GM12873 (cell line): ENCODE data around the gene ANKRD44.
A peak's percentile ranks its signal among the peaks of the same experiment; 100 is the strongest.

ENCODE experiments used
- TF ChIP-seq, protein P1 (sequence below): IDR thresholded peaks from 2 replicates; pipeline ENCODE4 v1.5.1; 2012; ENCODE audit warnings: low read depth, mild to moderate bottlenecking, moderate library complexity, low read length, control low read depth; ENCODE audit not compliant: insufficient read depth; ENCODE audit errors: missing control alignments

ANKRD44 gene

DNA sequence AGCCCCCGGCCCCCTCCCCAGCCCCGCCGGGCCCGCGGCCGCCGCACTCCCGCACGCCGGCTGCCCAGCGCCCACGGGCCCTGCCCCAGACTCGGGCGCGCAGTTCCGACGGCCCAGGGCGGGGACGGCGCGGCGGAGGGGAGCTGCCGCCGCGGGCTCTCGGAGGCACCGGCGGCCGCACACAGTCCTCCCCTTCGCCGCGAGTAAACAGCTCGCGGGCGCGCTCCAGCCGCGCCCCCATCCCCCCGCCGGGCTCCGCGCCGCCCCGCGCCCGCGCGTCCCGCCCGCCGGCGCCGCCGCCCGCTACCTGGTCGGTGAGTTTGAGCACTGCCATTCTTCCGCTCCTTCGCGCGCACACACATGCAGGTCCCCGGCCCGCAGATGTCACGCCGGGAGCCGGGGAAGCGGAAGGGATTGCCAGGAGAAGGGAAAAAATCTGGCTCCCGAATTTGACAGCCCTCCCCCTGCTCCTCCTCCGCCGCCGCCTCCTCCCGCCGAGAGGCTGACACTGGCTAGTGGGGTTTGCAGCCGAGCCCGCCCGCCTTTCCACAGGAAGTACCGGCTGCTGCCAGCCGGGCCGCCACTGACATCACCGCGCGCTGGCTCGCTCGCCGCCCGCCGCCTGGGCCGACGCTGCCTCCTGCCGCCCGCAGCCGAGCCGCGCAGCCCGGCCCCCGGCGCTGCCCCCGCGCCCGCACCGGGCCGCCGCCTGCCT, at the start of gene ANKRD44:
TSS of gene ANKRD44 (minus strand) at position 510 of the 715 bp plus-strand sequence. CDS start at position 334, 176 bp downstream.
- TF ChIP-seq, protein P1, sequence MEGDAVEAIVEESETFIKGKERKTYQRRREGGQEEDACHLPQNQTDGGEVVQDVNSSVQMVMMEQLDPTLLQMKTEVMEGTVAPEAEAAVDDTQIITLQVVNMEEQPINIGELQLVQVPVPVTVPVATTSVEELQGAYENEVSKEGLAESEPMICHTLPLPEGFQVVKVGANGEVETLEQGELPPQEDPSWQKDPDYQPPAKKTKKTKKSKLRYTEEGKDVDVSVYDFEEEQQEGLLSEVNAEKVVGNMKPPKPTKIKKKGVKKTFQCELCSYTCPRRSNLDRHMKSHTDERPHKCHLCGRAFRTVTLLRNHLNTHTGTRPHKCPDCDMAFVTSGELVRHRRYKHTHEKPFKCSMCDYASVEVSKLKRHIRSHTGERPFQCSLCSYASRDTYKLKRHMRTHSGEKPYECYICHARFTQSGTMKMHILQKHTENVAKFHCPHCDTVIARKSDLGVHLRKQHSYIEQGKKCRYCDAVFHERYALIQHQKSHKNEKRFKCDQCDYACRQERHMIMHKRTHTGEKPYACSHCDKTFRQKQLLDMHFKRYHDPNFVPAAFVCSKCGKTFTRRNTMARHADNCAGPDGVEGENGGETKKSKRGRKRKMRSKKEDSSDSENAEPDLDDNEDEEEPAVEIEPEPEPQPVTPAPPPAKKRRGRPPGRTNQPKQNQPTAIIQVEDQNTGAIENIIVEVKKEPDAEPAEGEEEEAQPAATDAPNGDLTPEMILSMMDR, result peak; percentile 43

DNA sequence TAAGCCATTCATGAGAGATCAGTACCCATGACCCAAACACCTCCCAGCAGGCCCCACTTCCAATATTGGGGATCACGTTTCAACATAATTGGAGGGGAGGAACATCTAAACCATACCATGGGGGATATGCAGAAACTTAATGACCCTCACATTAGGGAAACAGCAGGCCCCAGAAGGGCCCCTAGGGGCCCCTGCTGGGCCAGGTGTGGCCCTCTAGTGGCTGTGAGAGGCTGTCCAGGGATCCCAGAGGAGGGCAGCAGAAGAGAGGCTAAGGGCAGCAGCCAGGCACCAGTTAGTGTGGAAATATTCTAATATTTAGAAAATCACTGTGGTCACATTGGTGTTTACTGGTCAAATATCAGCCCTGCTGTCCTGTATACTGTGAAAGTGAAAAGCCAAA, 49.3 kb upstream of the ANKRD44 start:
- TF ChIP-seq, protein P1, result peak; percentile 51

DNA sequence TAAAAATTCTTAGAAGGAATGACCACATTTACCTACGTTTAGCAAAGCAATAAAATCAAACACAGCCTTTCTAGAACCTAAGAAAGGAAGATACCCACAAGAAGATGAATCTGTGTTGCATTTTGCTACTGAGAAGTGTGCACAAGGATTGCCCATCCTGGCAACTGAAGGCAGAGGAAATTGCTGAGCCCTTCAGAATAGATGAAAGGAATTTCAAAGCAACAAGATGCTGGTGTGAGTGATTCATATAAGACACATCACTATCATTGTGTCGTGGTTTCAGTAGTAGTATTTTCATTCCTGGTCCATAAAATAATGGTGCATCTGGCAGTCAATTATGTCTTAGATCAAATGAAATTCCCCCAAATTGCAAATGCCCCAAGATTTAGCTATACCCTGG, 48.4 kb upstream of the ANKRD44 start:
- TF ChIP-seq, protein P1, result no peak

DNA sequence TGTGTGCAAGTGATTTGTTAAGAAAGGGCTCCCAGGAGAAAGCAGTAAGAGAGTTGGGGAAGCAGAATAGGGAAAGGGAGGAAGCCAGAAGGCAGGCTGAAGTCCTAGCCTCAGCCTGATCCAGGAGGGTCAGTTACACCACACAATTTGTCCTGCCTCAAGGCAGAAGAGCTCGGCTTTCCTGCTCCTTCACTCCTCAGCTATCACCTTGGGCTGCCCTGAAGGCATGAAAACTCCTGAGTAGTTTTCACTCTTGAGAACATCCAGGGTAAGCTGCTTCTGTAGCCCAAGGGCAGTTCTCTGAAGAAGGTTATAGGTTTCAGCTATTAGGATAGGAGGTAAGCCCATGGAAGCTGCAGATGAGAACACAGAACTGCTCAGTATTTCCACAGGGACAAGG, 47.4 kb upstream of the ANKRD44 start:
- TF ChIP-seq, protein P1, result no peak

DNA sequence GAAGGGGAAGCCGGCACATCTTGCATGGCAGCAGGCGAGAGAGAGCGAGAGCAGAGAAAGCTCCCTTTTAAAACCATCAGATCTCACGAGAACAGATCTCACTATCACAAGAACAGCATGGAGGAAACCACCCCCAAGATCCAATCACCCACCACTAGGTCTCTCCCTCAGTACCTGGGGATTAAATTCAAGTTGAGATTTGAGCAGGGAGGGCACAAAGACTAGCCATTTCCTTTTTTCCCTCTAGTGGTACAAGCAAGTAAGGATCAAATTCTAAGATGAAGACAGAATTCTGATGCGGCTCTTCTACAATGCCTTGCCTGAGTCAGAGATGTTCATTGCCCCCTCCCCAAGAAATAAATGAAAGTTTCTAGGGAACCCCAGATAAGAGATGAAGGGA, 45.6 kb upstream of the ANKRD44 start:
- TF ChIP-seq, protein P1, result peak; percentile 54

DNA sequence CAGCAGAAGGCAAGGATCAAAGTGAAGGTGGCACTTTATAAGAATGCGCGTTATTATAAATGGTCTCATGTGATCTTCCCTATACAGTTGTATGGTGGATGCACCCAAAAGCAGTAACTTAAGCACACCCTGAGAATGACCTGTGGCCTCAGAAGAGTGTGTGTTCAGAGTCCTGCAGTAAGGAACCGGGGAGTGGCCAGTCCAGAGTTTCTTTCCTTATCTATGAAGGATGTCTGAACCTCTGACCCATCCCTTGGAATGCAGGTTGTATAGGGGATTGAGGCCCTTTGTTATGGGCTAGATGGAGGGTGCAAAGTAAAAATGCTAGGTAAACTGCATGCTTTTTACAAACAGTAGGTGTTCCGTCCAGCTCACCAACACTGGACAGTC, 43.6 kb upstream of the ANKRD44 start:
- TF ChIP-seq, protein P1, result no peak

DNA sequence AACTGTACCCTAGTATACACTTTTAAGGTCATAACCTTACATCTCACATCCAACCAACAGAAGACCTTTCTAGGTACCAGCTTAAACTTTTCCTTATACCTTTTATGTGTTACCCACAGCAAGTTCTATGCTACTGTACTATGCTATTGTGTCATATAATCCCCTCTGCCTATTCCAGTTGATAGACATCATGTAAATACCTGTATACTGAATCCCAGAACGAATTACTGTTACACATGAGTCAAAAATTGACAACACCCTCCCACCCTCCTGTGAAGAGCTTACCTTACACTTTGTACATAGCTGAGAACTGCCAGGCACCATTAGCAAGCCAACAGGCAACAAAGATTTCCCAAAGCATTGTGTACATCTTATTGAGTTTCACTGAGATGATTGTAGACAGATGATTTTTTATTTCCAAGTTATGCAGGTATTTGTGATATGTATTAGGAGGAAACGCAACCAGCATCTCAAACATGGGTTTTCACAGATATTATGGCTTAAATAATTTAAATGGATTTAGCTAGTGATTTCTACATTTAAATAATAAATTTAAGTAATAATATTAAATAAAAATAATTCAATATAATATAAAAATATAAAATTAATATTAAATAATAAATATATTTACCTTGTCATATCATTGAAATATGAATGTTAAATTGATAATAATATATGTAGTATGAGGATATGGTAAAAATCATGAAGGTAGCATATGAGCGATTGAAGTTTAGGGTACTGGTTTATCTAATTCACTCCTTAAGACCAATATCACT, 43.0 kb upstream of the ANKRD44 start:
- TF ChIP-seq, protein P1, result no peak
